Measurements from ENCODE around the gene SAMD4A.

- TF ChIP-seq CTCF (IDR thresholded peaks at IDR 0.05) (no peak), POLR2A (IDR thresholded peaks at IDR 0.05) (no peak)
Measured at GRCh38 chr14:54621686-54622085, 54.8 kb downstream of the SAMD4A start.
